SK-N-SH treated with all-trans-retinoic acid at 6 μM for 48 hours (cell line): ENCODE data around the gene RFLNA.

Experiments
- ATAC-seq: fragments of 200-7000 bp; cut with Tn5 transposase; 3 replicates; pipeline ENCODE4 v1.9.1; 2020; ENCODE audit warnings: mild to moderate bottlenecking, moderate library complexity
- ARNTL ChIP-seq: fragments of 450-650 bp; formaldehyde crosslinking; IDR thresholded peaks from 2 replicates; pipeline ENCODE4 v1.5.0; 2020; ENCODE audit warnings: low read depth, mild to moderate bottlenecking, moderate library complexity, borderline replicate concordance
- BACH2 ChIP-seq: fragments of 250-450 bp; sonication (Bioruptor Pico); IDR thresholded peaks from 2 replicates; pipeline ENCODE4 v1.9.0; 2021; ENCODE audit warnings: mild to moderate bottlenecking, borderline replicate concordance
- CREB5 ChIP-seq: fragments of 250-450 bp; sonication (Bioruptor Pico); IDR thresholded peaks from 2 replicates; pipeline ENCODE4 v1.5.1; 2020; ENCODE audit warnings: low read depth, mild to moderate bottlenecking, moderate library complexity
- CSDC2 ChIP-seq: fragments of 250-450 bp; sonication (Bioruptor Pico); IDR thresholded peaks from 2 replicates; pipeline ENCODE4 v1.5.0; 2020; ENCODE audit warnings: mild to moderate bottlenecking, moderate library complexity
- CSRNP3 ChIP-seq: fragments of 250-450 bp; sonication (Bioruptor Pico); IDR thresholded peaks from 2 replicates; pipeline ENCODE4 v1.5.1; 2021; ENCODE audit warnings: mild to moderate bottlenecking, moderate library complexity
- ESRRG ChIP-seq: fragments of 250-450 bp; sonication (Bioruptor Pico); IDR thresholded peaks from 2 replicates; pipeline ENCODE4 v1.6.1; 2021; ENCODE audit warnings: mild to moderate bottlenecking
- GLIS3 ChIP-seq: fragments of 250-450 bp; sonication (Bioruptor Pico); IDR thresholded peaks from 2 replicates; pipeline ENCODE4 v1.5.0; 2020; ENCODE audit warnings: mild to moderate bottlenecking, moderate library complexity
- ISL1 ChIP-seq: fragments of 250-450 bp; sonication (Bioruptor Pico); IDR thresholded peaks from 2 replicates; pipeline ENCODE4 v2.1.2; 2022; ENCODE audit warnings: mild to moderate bottlenecking, moderate library complexity
- OSR1 ChIP-seq: fragments of 250-450 bp; sonication (Bioruptor Pico); IDR thresholded peaks from 2 replicates; pipeline ENCODE4 v1.8.0; 2022; ENCODE audit warnings: moderate library complexity, mild to moderate bottlenecking, inconsistent platforms
- PATZ1 ChIP-seq: fragments of 250-450 bp; sonication (Bioruptor Pico); IDR thresholded peaks from 2 replicates; pipeline ENCODE4 v1.8.0; 2020; ENCODE audit warnings: mild to moderate bottlenecking, moderate library complexity, borderline replicate concordance
- POU6F1 ChIP-seq: fragments of 250-450 bp; sonication (Bioruptor Pico); IDR thresholded peaks from 2 replicates; pipeline ENCODE4 v1.8.0; 2021; ENCODE audit warnings: low read depth, mild to moderate bottlenecking, moderate library complexity, borderline replicate concordance
- PPARA ChIP-seq: fragments of 250-450 bp; sonication (Bioruptor Pico); IDR thresholded peaks from 2 replicates; pipeline ENCODE4 v1.5.0; 2020; ENCODE audit warnings: mild to moderate bottlenecking, borderline replicate concordance
- SNAI2 ChIP-seq: fragments of 250-450 bp; sonication (Bioruptor Pico); IDR thresholded peaks from 2 replicates; pipeline ENCODE4 v1.5.0; 2020; ENCODE audit warnings: mild to moderate bottlenecking, moderate library complexity
- TCF4 ChIP-seq: fragments of 250-450 bp; sonication (Bioruptor Pico); IDR thresholded peaks from 2 replicates; pipeline ENCODE4 v1.8.0; 2021; ENCODE audit warnings: mild to moderate bottlenecking, moderate library complexity, borderline replicate concordance
- TOX ChIP-seq: fragments of 250-450 bp; sonication (Bioruptor Pico); IDR thresholded peaks from 2 replicates; pipeline ENCODE4 v1.8.0; 2021; ENCODE audit warnings: mild to moderate bottlenecking, moderate library complexity, borderline replicate concordance
- ZC3H10 ChIP-seq: fragments of 250-450 bp; sonication (Bioruptor Pico); IDR thresholded peaks from 2 replicates; pipeline ENCODE4 v1.5.1; 2021; ENCODE audit warnings: mild to moderate bottlenecking, moderate library complexity
- ZFP3 ChIP-seq: fragments of 250-450 bp; sonication (Bioruptor Pico); IDR thresholded peaks from 2 replicates; pipeline ENCODE4 v1.5.0; 2020; ENCODE audit warnings: mild to moderate bottlenecking, moderate library complexity
- ZFP30 ChIP-seq: fragments of 450-650 bp; formaldehyde crosslinking; IDR thresholded peaks from 2 replicates; pipeline ENCODE4 v1.5.0; 2022; ENCODE audit warnings: mild to moderate bottlenecking, moderate library complexity
- ZNF565 ChIP-seq: fragments of 450-650 bp; formaldehyde crosslinking; conservative IDR thresholded peaks from 2 replicates; pipeline ENCODE4 v1.5.0; 2020; ENCODE audit warnings: low read depth, mild to moderate bottlenecking, moderate library complexity
- ZNF70 ChIP-seq: fragments of 450-650 bp; formaldehyde crosslinking; IDR thresholded peaks from 2 replicates; pipeline ENCODE4 v1.5.0; 2020; ENCODE audit warnings: mild to moderate bottlenecking, moderate library complexity
- ZNF8 ChIP-seq: fragments of 450-650 bp; formaldehyde crosslinking; IDR thresholded peaks from 2 replicates; pipeline ENCODE4 v1.5.0; 2020; ENCODE audit warnings: mild to moderate bottlenecking, moderate library complexity

The RFLNA gene

GRCh38 chr12:124315372-124316044 lies 20.6 kb downstream of the RFLNA start:
- ATAC-seq: no peak
- no peak for TF ChIP-seq SNAI2

- no peak for ATAC-seq
- no peak for TF ChIP-seq TOX
- TF ChIP-seq ZNF8 (CRISPR knock-in tag): no peak
- TF ChIP-seq CSDC2: no peak
- no peak for TF ChIP-seq BACH2 (CRISPR knock-in tag)
- TF ChIP-seq ZNF70 (CRISPR knock-in tag): no peak
- TF ChIP-seq CREB5 (CRISPR knock-in tag): no peak
- no peak for TF ChIP-seq PPARA (CRISPR knock-in tag)
- TF ChIP-seq POU6F1 (CRISPR knock-in tag): no peak
- TF ChIP-seq ISL1: no peak
- TF ChIP-seq ZNF565: no peak
- no peak for TF ChIP-seq CSRNP3 (CRISPR knock-in tag)
- no peak for TF ChIP-seq TCF4 (CRISPR knock-in tag)
- TF ChIP-seq ZFP3 (CRISPR knock-in tag): no peak
- TF ChIP-seq ESRRG: no peak
- TF ChIP-seq ZFP30 (CRISPR knock-in tag): no peak
- TF ChIP-seq, all 23 proteins: peak for 0
Measured at GRCh38 chr12:124316257-124316900, 21.5 kb downstream of the RFLNA start.

GRCh38 chr12:124317400-124317799 lies 22.5 kb downstream of the RFLNA start:
- no peak for ATAC-seq
- TF ChIP-seq OSR1 (CRISPR knock-in tag): no peak
- no peak for TF ChIP-seq ESRRG
- TF ChIP-seq CSRNP3 (CRISPR knock-in tag): no peak
- no peak for TF ChIP-seq CREB5 (CRISPR knock-in tag)
- TF ChIP-seq GLIS3 (CRISPR knock-in tag): no peak
- no peak for TF ChIP-seq ZC3H10 (CRISPR knock-in tag)
- no peak for TF ChIP-seq ZFP30 (CRISPR knock-in tag)
- TF ChIP-seq CSDC2: no peak
- no peak for TF ChIP-seq PATZ1 (CRISPR knock-in tag)
- no peak for TF ChIP-seq ZFP3 (CRISPR knock-in tag)
- TF ChIP-seq TOX: no peak
- TF ChIP-seq SNAI2: no peak
- TF ChIP-seq POU6F1 (CRISPR knock-in tag): no peak
- TF ChIP-seq ARNTL: no peak
